Measurements from ENCODE around the gene DLGAP1.
"Not testable (repeated sequence)": the region's sequence is repeated elsewhere in the genome, so short reads cannot be mapped to it uniquely, and the experiment has no call there.

Gene DLGAP1

DNA sequence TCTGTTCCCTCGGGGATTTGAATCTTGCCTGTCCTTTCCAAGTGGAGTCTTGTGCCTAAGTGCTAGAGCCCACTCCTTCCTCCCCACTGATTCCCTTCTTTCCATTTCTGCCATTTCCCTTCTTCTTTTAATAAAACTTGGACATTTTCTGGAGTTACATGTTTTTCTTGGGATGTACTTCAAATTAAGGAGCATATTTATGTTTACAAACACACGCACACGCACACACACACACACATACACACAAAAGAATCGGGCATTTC lies 850.9 kb downstream of the DLGAP1 start:
- H3K79me2 ChIP-seq (ENCODE audit: insufficient read depth, low read length): no peaks in the 10 kb centered on the region
- H3K9ac ChIP-seq (ENCODE audit: low read length): no peak overlapping the region
- H3F3A ChIP-seq (ENCODE audit: insufficient read depth): no peaks in the 10 kb centered on the region
- H3K36me3 ChIP-seq (ENCODE audit: low read length): no peaks in the 10 kb centered on the region
- H3K9me3 ChIP-seq (ENCODE audit: insufficient read depth, low read length): no peaks in the 10 kb centered on the region
- no peak overlapping the region for H2AFZ ChIP-seq (ENCODE audit: low read depth, low read length, severe bottlenecking)
- no peak overlapping the region for H3K4me2 ChIP-seq (ENCODE audit: low read depth, low read length, poor library complexity, severe bottlenecking)
- H3K27me3 ChIP-seq (ENCODE audit: low read length): no peaks in the 10 kb centered on the region
- no peak for TF ChIP-seq EZH2phosphoT487 (conservative IDR thresholded peaks at IDR 0.05; ENCODE audit: low read length)
- TF ChIP-seq, protein P1, sequence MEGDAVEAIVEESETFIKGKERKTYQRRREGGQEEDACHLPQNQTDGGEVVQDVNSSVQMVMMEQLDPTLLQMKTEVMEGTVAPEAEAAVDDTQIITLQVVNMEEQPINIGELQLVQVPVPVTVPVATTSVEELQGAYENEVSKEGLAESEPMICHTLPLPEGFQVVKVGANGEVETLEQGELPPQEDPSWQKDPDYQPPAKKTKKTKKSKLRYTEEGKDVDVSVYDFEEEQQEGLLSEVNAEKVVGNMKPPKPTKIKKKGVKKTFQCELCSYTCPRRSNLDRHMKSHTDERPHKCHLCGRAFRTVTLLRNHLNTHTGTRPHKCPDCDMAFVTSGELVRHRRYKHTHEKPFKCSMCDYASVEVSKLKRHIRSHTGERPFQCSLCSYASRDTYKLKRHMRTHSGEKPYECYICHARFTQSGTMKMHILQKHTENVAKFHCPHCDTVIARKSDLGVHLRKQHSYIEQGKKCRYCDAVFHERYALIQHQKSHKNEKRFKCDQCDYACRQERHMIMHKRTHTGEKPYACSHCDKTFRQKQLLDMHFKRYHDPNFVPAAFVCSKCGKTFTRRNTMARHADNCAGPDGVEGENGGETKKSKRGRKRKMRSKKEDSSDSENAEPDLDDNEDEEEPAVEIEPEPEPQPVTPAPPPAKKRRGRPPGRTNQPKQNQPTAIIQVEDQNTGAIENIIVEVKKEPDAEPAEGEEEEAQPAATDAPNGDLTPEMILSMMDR (IDR thresholded peaks at IDR 0.05; ENCODE audit: insufficient read depth, low read length, poor library complexity, severe bottlenecking): no peak
- H3K4me3 ChIP-seq (ENCODE audit: insufficient read depth, low read length, poor library complexity, severe bottlenecking): no peak overlapping the region
- H3K27ac ChIP-seq (ENCODE audit: low read depth, low read length): no peak overlapping the region
- no peaks in the 10 kb centered on the region for H3K9me2 ChIP-seq (replicated peaks; ENCODE audit: insufficient read depth, low read length)
- no peaks in the 10 kb centered on the region for H4K20me1 ChIP-seq (ENCODE audit: low read depth, low read length)

GRCh38 chr18:3603421-3604234 lies 851.5 kb downstream of the DLGAP1 start:
- H3K9me2 ChIP-seq (replicated peaks; ENCODE audit: insufficient read depth, low read length): no peaks in the 10 kb centered on the region
- H3F3A ChIP-seq (ENCODE audit: insufficient read depth): no peaks in the 10 kb centered on the region
- no peak for TF ChIP-seq EZH2phosphoT487 (conservative IDR thresholded peaks at IDR 0.05; ENCODE audit: low read length)
- TF ChIP-seq, protein P1 (IDR thresholded peaks at IDR 0.05; ENCODE audit: insufficient read depth, low read length, poor library complexity, severe bottlenecking): no peak
- H3K27me3 ChIP-seq (ENCODE audit: low read length): no peaks in the 10 kb centered on the region
- H3K9me3 ChIP-seq (ENCODE audit: insufficient read depth, low read length): no peaks in the 10 kb centered on the region
- H3K27ac ChIP-seq (ENCODE audit: low read depth, low read length): no peak overlapping the region
- H3K9ac ChIP-seq (ENCODE audit: low read length): no peak overlapping the region
- H2AFZ ChIP-seq (ENCODE audit: low read depth, low read length, severe bottlenecking): no peak overlapping the region
- no peaks in the 10 kb centered on the region for H3K36me3 ChIP-seq (ENCODE audit: low read length)
- no peaks in the 10 kb centered on the region for H4K20me1 ChIP-seq (ENCODE audit: low read depth, low read length)
- H3K4me2 ChIP-seq (ENCODE audit: low read depth, low read length, poor library complexity, severe bottlenecking): no peak overlapping the region
- no peak overlapping the region for H3K4me3 ChIP-seq (ENCODE audit: insufficient read depth, low read length, poor library complexity, severe bottlenecking)
- H3K79me2 ChIP-seq (ENCODE audit: insufficient read depth, low read length): no peaks in the 10 kb centered on the region

DNA sequence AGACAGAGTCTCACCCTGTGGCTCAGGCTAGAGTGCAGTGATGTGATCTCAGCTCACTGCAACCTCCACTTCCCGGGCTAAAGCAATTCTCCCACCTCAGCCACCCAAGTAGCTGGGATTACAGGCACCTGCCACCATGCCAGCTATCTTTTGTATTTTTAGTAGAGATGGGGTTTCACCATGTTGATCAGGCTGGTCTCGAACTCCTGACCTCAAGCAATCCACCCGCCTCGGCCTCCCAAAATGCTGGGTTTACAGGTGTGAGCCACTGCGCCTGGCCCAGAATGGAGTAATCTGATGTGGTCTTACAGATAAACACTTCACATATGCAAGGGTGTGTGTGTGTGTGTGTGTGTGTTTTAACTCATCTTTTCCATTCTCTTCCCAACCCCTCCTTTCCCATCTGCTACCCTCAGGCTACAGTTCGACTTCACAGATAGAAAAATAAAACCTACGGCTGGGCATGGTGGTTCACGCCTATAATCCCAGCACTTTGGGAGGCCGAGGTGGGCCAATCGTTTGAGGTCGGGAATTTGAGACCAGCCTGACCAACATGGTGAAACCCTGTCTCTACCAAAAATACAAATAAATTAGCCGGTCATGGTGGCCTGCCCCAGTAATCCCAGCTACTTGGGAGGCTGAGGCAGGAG lies 853.9 kb downstream of the DLGAP1 start:
- H3K4me3 ChIP-seq (ENCODE audit: insufficient read depth, low read length, poor library complexity, severe bottlenecking); H3K9me2 ChIP-seq (replicated peaks; ENCODE audit: insufficient read depth, low read length); H3K27ac ChIP-seq (ENCODE audit: low read depth, low read length); H3K36me3 ChIP-seq (ENCODE audit: low read length); H3K79me2 ChIP-seq (ENCODE audit: insufficient read depth, low read length); H3F3A ChIP-seq (ENCODE audit: insufficient read depth); H3K9me3 ChIP-seq (ENCODE audit: insufficient read depth, low read length); H3K9ac ChIP-seq (ENCODE audit: low read length); H3K4me2 ChIP-seq (ENCODE audit: low read depth, low read length, poor library complexity, severe bottlenecking); H4K20me1 ChIP-seq (ENCODE audit: low read depth, low read length); H3K27me3 ChIP-seq (ENCODE audit: low read length); H2AFZ ChIP-seq (ENCODE audit: low read depth, low read length, severe bottlenecking): not testable (repeated sequence)

DNA sequence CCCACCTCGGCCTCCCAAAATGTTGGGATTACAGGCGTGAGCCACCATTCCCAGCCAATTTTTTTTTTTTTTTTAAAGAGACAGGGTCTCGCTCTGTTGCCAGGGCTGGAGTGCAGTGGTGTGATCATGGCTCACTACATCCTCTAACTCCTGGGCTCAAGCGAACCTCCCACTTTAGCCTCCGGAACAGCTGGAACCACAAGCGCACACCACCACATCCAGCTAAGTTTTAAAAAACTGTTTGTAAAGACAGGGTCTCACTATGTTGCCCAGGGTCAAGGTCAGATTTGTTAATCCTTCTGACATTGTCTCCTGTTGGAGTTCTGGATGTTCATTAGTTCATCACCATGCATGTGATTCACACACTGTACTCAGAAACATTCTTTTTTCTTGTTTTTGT lies 855.2 kb downstream of the DLGAP1 start:
- Histone ChIP-seq H3K9me2 (replicated peaks; ENCODE audit: insufficient read depth, low read length) (no peaks in the 10 kb centered on the region), H3K4me2 (ENCODE audit: low read depth, low read length, poor library complexity, severe bottlenecking) (no peak overlapping the region), H3K9ac (ENCODE audit: low read length) (no peak overlapping the region), H2AFZ (ENCODE audit: low read depth, low read length, severe bottlenecking) (no peak overlapping the region), H3K79me2 (ENCODE audit: insufficient read depth, low read length) (no peaks in the 10 kb centered on the region), H3K9me3 (ENCODE audit: insufficient read depth, low read length) (no peaks in the 10 kb centered on the region), H3K27me3 (ENCODE audit: low read length) (no peaks in the 10 kb centered on the region), H4K20me1 (ENCODE audit: low read depth, low read length) (no peaks in the 10 kb centered on the region), H3K36me3 (ENCODE audit: low read length) (no peaks in the 10 kb centered on the region), H3F3A (ENCODE audit: insufficient read depth) (no peaks in the 10 kb centered on the region), H3K4me3 (ENCODE audit: insufficient read depth, low read length, poor library complexity, severe bottlenecking) (no peak overlapping the region), H3K27ac (ENCODE audit: low read depth, low read length) (no peak overlapping the region)
- no peak for TF ChIP-seq EZH2phosphoT487 (conservative IDR thresholded peaks at IDR 0.05; ENCODE audit: low read length)
- TF ChIP-seq, protein P1 (IDR thresholded peaks at IDR 0.05; ENCODE audit: insufficient read depth, low read length, poor library complexity, severe bottlenecking): no peak
